ENCODE measurements around the gene CD79A. TPM values are rescaled to one million over a fixed set of nuclear protein-coding genes. Genes with fewer than 3 reads are reported as not detected.
A peak's percentile ranks its signal among the peaks of the same experiment; 100 is the strongest.

The CD79A gene
- total RNA-seq, 1 experiment from 2014 or later, result 0.69 TPM

DNA sequence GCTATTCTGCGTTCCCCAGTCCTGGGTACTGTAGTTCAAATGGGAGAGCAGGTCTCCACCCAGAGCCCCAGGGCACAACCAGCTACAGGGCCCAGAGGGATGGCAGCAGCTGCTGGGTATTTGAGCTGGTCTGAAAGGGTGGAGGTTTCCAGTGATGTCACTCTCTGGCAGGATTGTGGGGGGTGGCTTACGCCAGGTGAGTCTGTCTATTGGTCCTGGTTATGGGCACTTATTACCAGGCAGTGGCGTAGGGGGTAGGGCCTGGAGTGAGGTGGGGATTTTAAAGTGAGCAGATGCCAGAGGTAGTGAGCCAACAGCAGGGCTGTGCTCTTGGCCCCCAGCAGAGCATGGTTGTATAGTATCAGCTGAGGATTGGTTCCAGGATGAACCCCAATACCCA is 10.8 kb upstream of the CD79A start:
- H3K27me3 ChIP-seq (ENCODE audit: insufficient read depth, low read length), result no peaks in the 10 kb centered on the region
- no peak for DNase-seq (ENCODE audit: low read depth, low spot score)
- peaks cover 56% of the 10 kb centered on the region; the same call in 1 of the 2 replicates for H4K20me1 ChIP-seq (ENCODE audit: insufficient read depth)
- no peak overlapping the region for H3K9ac ChIP-seq (ENCODE audit: low read length)
- H3K4me1 ChIP-seq (ENCODE audit: control insufficient read depth in 1 of 2, insufficient read depth in 2 of 2, low read length in 2 of 2), result peaks cover 18 to 71% of the 10 kb centered on the region in 2 experiments
- no peak overlapping the region for H3K4me3 ChIP-seq (replicated peaks in 1 of 2; ENCODE audit: low read depth in 1 of 2, low read length in 2 of 2)
- ChIA-PET CTCF (no interaction called here), RAD21 (ENCODE audit: low non-redundant PET in 1 of 2, low total read pairs in 2 of 2, uncharacterized antibody in 2 of 2, unreplicated experiment in 2 of 2) (no interaction called here), POLR2A (interaction anchor here (0.7 to 1.1 kb wide), 2 partner anchors 14 to 27 kb away, joined by 3 read pairs; no protein-coding TSS in a partner anchor)
- TF ChIP-seq, protein P1, sequence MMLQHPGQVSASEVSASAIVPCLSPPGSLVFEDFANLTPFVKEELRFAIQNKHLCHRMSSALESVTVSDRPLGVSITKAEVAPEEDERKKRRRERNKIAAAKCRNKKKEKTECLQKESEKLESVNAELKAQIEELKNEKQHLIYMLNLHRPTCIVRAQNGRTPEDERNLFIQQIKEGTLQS (IDR thresholded peaks at IDR 0.05), result no peak
- TF ChIP-seq CEBPB (IDR thresholded peaks at IDR 0.05; ENCODE audit: low read depth) (no peak), POLR2AphosphoS5 (IDR thresholded peaks at IDR 0.05; ENCODE audit: low read depth, low read length) (0 out of 2 replicates have a peak, but pooled peaks have one; percentile 30)
- TF ChIP-seq, protein P2, sequence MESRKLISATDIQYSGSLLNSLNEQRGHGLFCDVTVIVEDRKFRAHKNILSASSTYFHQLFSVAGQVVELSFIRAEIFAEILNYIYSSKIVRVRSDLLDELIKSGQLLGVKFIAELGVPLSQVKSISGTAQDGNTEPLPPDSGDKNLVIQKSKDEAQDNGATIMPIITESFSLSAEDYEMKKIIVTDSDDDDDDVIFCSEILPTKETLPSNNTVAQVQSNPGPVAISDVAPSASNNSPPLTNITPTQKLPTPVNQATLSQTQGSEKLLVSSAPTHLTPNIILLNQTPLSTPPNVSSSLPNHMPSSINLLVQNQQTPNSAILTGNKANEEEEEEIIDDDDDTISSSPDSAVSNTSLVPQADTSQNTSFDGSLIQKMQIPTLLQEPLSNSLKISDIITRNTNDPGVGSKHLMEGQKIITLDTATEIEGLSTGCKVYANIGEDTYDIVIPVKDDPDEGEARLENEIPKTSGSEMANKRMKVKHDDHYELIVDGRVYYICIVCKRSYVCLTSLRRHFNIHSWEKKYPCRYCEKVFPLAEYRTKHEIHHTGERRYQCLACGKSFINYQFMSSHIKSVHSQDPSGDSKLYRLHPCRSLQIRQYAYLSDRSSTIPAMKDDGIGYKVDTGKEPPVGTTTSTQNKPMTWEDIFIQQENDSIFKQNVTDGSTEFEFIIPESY (IDR thresholded peaks at IDR 0.05; ENCODE audit: extremely low read depth, insufficient replicate concordance, low read length), result no peak
- H3K9me2 ChIP-seq (ENCODE audit: insufficient read depth), result no peaks in the 10 kb centered on the region
- H3K79me2 ChIP-seq (ENCODE audit: insufficient read depth, low read length), result peaks cover 86% of the 10 kb centered on the region
- no peaks in the 10 kb centered on the region for H3K9me3 ChIP-seq (ENCODE audit: control insufficient read depth in 1 of 2, insufficient read depth in 1 of 2, low read depth in 1 of 2, low read length in 2 of 2)
- peak; percentile 21; the same call in 1 of the 2 replicates for ATAC-seq
- intact Hi-C loops (cut with micrococcal nuclease), result no loop called here
- no peak overlapping the region for H3K4me2 ChIP-seq (ENCODE audit: low read length)
- H3K27ac ChIP-seq (ENCODE audit: low read depth, low read length), result peak overlapping the region; percentile 13; the same call in 1 of the 2 replicates
- H3K36me3 ChIP-seq (ENCODE audit: control insufficient read depth in 1 of 2, insufficient read depth in 2 of 2, low read length in 2 of 2), result peaks cover 78 to 92% of the 10 kb centered on the region in 2 experiments
- H2AFZ ChIP-seq (ENCODE audit: low read depth, low read length, poor library complexity, severe bottlenecking), result no peak overlapping the region
- no TSS peak for BruUV-seq (replicated peaks)

All from HCT116 (cell line).